MM.1S (cell line): ENCODE data around the gene PRKRIP1.

Source experiments
- CTCF ChIP-seq: fragments of 300-600 bp; sonication (generic); IDR thresholded peaks from 2 replicates; pipeline ENCODE4 v1.5.1; 2016; ENCODE audit warnings: antibody characterized with exemption, low read length, mixed read lengths
- EZH2 ChIP-seq: fragments of 300-600 bp; sonication (generic); optimal IDR thresholded peaks from 2 replicates; pipeline ENCODE3; 2017; ENCODE audit warnings: low read depth, mild to moderate bottlenecking, antibody characterized with exemption, low read length, mixed read lengths

GRCh38 chr7:102468478-102469350 lies 72.6 kb downstream of the PRKRIP1 start:
- no peak for TF ChIP-seq CTCF
- no peak for TF ChIP-seq EZH2
